HepG2 (cell line): ENCODE data around the gene RPL23. TPM values are rescaled to one million over a fixed set of nuclear protein-coding genes. Genes with fewer than 3 reads are reported as not detected.

Source experiments
- AHR ChIP-seq: IDR thresholded peaks from 2 replicates; pipeline ENCODE4 v1.6.1; 2018; ENCODE audit warnings: missing genetic modification reagents, missing compliant biosample characterization
- ATRX ChIP-seq: sonication (generic); formaldehyde crosslinking; IDR thresholded peaks from 2 replicates; pipeline ENCODE4 v1.4.0; 2020; ENCODE audit warnings: missing genetic modification reagents, borderline replicate concordance
- DRAP1 ChIP-seq: IDR thresholded peaks from 2 replicates; pipeline ENCODE4 v1.6.1; 2016; ENCODE audit warnings: missing genetic modification reagents, missing compliant biosample characterization
- ERF ChIP-seq: IDR thresholded peaks from 2 replicates; pipeline ENCODE4 v1.6.1; 2018; ENCODE audit warnings: missing biosample characterization, missing genetic modification reagents
- HCFC1 ChIP-seq: fragments of 150-350 bp; IDR thresholded peaks from 2 replicates; pipeline ENCODE4 v1.6.1; 2014; ENCODE audit warnings: low read depth, low read length
- IRF2 ChIP-seq: IDR thresholded peaks from 2 replicates; pipeline ENCODE4 v1.6.1; 2018; ENCODE audit warnings: missing genetic modification reagents, missing compliant biosample characterization
- KDM1A ChIP-seq: IDR thresholded peaks from 2 replicates; pipeline ENCODE4 v1.6.1; 2016; ENCODE audit warnings: missing compliant biosample characterization
- PBX3 ChIP-seq: sonication (generic); formaldehyde crosslinking; IDR thresholded peaks from 2 replicates; pipeline ENCODE4 v1.8.1; 2023; ENCODE audit warnings: missing genetic modification reagents, inconsistent platforms, borderline replicate concordance
- PCBP2 ChIP-seq: fragments of 200-400 bp; formaldehyde crosslinking; optimal IDR thresholded peaks from 2 replicates; pipeline ENCODE3; 2018; ENCODE audit warnings: low read length, low read depth; ENCODE audit not compliant: poor library complexity, severe bottlenecking
- PHF8 ChIP-seq: sonication (generic); formaldehyde crosslinking; IDR thresholded peaks from 2 replicates; pipeline ENCODE4 v1.5.0; 2020; ENCODE audit warnings: missing genetic modification reagents
- POLR2G ChIP-seq: fragments of 200-400 bp; formaldehyde crosslinking; IDR thresholded peaks from 2 replicates; pipeline ENCODE4 v1.6.1; 2018; ENCODE audit warnings: mild to moderate bottlenecking, low read depth, low read length, moderate library complexity
- RFX3 ChIP-seq: IDR thresholded peaks from 2 replicates; pipeline ENCODE4 v1.6.1; 2016; ENCODE audit warnings: missing biosample characterization, missing genetic modification reagents
- TBX3 ChIP-seq: fragments of 450-650 bp; IDR thresholded peaks from 2 replicates; pipeline ENCODE4 v1.6.1; 2017; ENCODE audit warnings: antibody characterized with exemption, mild to moderate bottlenecking, inconsistent platforms, borderline replicate concordance
- ZBTB38 ChIP-seq: sonication (generic); formaldehyde crosslinking; IDR thresholded peaks from 2 replicates; pipeline ENCODE4 v1.5.1; 2020; ENCODE audit warnings: mild to moderate bottlenecking, missing genetic modification reagents
- ZHX2 ChIP-seq, 2 experiments: sonication (generic) in 1 of 2; formaldehyde crosslinking in 1 of 2; IDR thresholded peaks; 2 replicates each; pipeline versions ENCODE4 v1.6.1 to v1.9.0; 2014 to 2022; ENCODE audit warnings: antibody characterized with exemption in 1 of 2, borderline replicate concordance in 1 of 2, inconsistent platforms in 1 of 2, low read depth in 1 of 2, missing genetic modification reagents in 1 of 2
- ZNF687 ChIP-seq: sonication (generic); formaldehyde crosslinking; IDR thresholded peaks from 2 replicates; pipeline ENCODE4 v1.5.1; 2020; ENCODE audit warnings: mild to moderate bottlenecking, missing genetic modification reagents, moderate library complexity
- polyA plus RNA-seq, 8 experiments: library from polyadenylated mRNA; depleted of rRNA in 3 of 8; stranded (reverse) in 7 of 8; unstranded in 1 of 8; fragments of >200 nt; fragmentation: Illumina TruSeq in 4 of 8; extraction: Trizol in 4 of 8; gene quantifications; 2 replicates each; pipeline versions ENCODE4 v1.2.1 to v1.2.3, GENCODE V29; 2011 to 2016; ENCODE audit warnings: low read depth in 4 of 8, missing spikeins in 1 of 8, mixed read lengths in 1 of 8; ENCODE audit not compliant: insufficient read depth in 1 of 8
- total RNA-seq, 5 experiments: library from RNA; depleted of rRNA; stranded (reverse); fragments of >200 nt; fragmentation: Illumina TruSeq; extraction: Trizol; gene quantifications; 2 replicates each; pipeline ENCODE4 v1.2.3, GENCODE V29; 2016; ENCODE audit warnings: low read depth in 1 of 5

RPL23 gene
- total and polyA plus RNA-seq, 2 of the 13 experiments (the other 11 are each of a cell fraction or from before 2014, with no cell fraction given) = 2,790 to 4,860 TPM

DNA sequence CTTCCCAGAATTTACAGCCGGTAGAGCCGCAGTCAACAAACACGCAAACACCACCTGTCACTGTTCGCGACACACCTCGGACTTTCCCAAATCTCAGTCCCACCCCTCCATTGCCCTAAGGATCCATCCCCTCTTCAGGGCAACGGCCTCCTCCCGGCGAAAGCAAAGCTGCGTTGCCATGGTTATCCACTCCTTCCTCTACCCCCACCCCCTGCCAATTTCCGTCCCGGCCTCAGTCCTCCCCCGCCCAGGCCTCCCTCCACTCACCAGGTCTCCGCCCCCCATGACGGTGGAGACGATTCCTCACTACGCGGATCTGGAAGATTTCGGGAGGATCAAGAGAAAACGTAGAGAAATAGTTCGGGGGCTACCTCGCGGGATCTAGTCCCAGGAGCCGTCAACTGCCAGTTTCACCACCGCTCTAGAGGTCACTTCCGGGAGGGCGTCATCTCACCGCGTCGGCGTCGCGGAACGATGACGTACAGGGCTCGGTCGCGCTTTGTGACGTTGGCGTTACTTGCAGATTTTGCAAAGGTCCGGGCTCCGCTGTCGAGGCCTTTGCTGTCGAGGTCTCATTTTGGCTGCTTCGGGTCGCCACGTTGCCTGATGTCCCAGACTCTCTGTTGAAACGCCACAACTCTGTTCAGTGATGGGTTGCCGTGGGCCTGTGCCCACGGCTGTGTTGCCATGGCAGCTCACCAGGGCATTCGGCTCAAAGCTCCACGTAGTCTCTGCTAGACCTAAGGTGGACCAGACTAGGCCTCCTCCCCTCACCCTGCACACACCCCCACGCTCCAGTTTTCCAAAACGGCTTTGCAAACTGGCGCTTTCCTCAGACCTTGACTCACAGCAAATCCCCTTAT, 28.4 kb downstream of the RPL23 start, which contains the start of gene CWC25 (continued):
- TF ChIP-seq TBX3 = peak; percentile 40; the same call in 1 of the 2 replicates
- peak; percentile 99 for TF ChIP-seq HCFC1
- no peak for TF ChIP-seq PCBP2
- 0 out of 2 replicates have a peak, but pooled peaks have one; percentile 26 for TF ChIP-seq KDM1A (CRISPR knock-in tag)
- TF ChIP-seq DRAP1 = peak; percentile 90
- TF ChIP-seq ZHX2 (IDR thresholded peaks at IDR 0.05; ENCODE audit: low read depth) = peak; percentile 100
- TF ChIP-seq ZHX2 (CRISPR knock-in tag; IDR thresholded peaks at IDR 0.05; ENCODE audit: borderline replicate concordance) = no peak
- TF ChIP-seq ERF = peak; percentile 96
- TF ChIP-seq ZBTB38 (CRISPR knock-in tag) = peak; percentile 96
- TF ChIP-seq ATRX (CRISPR knock-in tag) = no peak
- TF ChIP-seq POLR2G = peak; percentile 98
- TF ChIP-seq AHR = 0 out of 2 replicates have a peak, but pooled peaks have one; percentile 92
- TF ChIP-seq RFX3 (CRISPR knock-in tag) = peak; percentile 67
- peak; percentile 98 for TF ChIP-seq ZNF687
- no peak for TF ChIP-seq PBX3 (CRISPR knock-in tag)
- peak; percentile 98 for TF ChIP-seq IRF2
- peak; percentile 96 for TF ChIP-seq PHF8 (CRISPR knock-in tag)
